NB4 (cell line): ENCODE results near the gene PCDHGA12.
"Not testable (repeated sequence)": the region's sequence is repeated elsewhere in the genome, so short reads cannot be mapped to it uniquely, and the experiment has no call there.

Experiments used
- DNase-seq: peaks from one replicate; pipeline ENCODE4 v3.0.0; 2010; ENCODE audit warnings: low read depth
- H3K4me3 ChIP-seq: one replicate; pipeline ENCODE4 v1.5.1; 2011; ENCODE audit warnings: mild to moderate bottlenecking, low read depth, low read length, moderate library complexity
- MYC ChIP-seq: IDR thresholded peaks from 2 replicates; pipeline ENCODE4 v1.6.1; 2011; ENCODE audit warnings: low read depth, low read length
- POLR2A ChIP-seq: IDR thresholded peaks from 2 replicates; pipeline ENCODE4 v1.6.1; 2011; ENCODE audit warnings: mild to moderate bottlenecking; ENCODE audit not compliant: insufficient read length; ENCODE audit errors: extremely low read depth
- TF ChIP-seq, protein P1 (sequence below): IDR thresholded peaks from 2 replicates; pipeline ENCODE4 v1.6.1; 2011; ENCODE audit warnings: low read depth, low read length
- TF ChIP-seq, protein P2 (sequence below): IDR thresholded peaks from one replicate; pipeline ENCODE4 v1.5.1; 2012; ENCODE audit warnings: low read depth, low read length

Gene PCDHGA12

DNA sequence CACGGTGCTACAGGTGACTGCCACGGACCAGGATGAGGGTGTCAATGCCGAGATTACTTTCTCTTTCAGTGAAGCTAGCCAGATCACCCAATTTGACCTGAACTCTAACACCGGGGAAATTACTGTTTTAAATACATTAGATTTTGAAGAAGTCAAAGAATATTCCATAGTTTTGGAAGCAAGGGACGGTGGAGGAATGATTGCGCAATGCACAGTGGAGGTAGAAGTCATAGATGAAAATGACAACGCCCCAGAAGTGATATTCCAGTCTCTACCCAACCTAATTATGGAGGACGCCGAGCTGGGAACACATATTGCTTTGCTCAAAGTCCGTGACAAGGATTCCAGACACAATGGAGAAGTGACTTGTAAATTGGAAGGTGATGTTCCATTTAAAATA lies 41.6 kb upstream of the PCDHGA12 start:
- TF ChIP-seq POLR2A (no peak), MYC (no peak)
- TF ChIP-seq, protein P1, sequence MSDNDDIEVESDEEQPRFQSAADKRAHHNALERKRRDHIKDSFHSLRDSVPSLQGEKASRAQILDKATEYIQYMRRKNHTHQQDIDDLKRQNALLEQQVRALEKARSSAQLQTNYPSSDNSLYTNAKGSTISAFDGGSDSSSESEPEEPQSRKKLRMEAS: no peak
- TF ChIP-seq, protein P2, sequence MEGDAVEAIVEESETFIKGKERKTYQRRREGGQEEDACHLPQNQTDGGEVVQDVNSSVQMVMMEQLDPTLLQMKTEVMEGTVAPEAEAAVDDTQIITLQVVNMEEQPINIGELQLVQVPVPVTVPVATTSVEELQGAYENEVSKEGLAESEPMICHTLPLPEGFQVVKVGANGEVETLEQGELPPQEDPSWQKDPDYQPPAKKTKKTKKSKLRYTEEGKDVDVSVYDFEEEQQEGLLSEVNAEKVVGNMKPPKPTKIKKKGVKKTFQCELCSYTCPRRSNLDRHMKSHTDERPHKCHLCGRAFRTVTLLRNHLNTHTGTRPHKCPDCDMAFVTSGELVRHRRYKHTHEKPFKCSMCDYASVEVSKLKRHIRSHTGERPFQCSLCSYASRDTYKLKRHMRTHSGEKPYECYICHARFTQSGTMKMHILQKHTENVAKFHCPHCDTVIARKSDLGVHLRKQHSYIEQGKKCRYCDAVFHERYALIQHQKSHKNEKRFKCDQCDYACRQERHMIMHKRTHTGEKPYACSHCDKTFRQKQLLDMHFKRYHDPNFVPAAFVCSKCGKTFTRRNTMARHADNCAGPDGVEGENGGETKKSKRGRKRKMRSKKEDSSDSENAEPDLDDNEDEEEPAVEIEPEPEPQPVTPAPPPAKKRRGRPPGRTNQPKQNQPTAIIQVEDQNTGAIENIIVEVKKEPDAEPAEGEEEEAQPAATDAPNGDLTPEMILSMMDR: no peak
- DNase-seq: no peak
- no peak overlapping the region for H3K4me3 ChIP-seq

DNA sequence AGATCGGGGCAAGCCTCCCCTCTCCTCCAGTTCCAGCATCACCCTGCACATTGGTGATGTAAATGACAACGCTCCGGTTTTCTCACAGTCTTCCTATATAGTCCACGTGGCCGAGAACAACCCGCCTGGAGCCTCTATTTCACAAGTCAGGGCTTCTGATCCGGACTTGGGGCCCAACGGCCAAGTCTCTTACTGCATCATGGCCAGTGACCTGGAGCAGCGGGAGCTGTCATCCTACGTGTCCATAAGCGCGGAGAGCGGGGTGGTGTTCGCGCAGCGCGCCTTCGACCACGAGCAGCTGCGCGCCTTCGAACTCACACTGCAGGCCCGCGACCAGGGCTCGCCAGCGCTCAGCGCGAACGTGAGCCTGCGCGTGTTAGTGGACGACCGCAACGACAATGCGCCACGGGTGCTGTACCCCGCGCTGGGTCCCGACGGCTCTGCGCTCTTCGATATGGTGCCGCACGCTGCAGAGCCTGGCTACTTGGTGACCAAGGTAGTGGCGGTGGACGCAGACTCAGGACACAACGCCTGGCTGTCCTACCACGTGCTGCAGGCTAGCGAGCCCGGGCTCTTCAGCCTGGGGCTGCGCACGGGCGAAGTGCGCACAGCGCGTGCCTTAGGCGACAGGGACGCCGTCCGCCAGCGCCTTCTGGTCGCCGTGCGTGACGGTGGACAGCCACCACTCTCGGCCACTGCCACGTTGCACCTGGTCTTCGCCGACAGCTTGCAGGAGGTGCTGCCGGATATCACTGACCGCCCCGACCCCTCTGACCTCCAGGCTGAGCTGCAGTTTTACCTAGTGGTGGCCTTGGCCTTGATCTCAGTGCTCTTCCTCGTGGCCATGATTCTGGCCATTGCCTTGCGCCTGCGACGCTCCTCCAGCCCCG lies 40.9 kb upstream of the PCDHGA12 start:
- no peak overlapping the region for H3K4me3 ChIP-seq

DNA sequence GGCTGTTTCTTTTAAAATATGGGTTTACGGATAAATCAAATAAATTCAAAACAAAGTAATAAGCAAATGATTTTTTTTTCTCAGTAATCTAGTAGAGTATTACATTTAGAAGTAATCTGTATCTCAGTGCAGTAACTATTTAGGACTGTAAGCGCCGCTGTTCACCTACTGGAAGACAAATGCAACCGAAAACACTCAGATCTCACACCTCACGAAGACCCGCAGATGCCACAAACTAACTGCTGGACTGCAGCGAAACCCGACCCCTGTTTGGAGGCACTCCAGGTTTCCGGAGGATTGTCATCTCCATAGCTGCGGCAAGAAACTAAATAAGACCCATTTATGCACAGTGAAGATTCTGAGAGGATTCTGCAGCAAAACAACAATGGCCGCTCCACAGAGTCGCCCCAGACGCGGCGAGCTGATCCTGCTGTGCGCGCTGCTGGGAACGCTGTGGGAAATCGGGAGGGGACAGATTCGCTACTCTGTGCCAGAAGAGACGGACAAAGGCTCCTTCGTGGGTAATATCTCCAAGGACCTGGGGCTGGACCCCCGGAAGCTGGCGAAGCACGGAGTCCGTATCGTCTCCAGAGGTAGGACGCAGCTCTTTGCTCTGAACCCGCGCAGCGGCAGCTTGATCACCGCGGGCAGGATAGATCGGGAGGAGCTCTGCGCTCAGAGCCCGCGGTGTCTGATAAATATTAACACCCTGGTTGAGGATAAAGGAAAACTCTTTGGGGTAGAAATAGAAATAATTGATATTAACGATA lies 37.7 kb upstream of the PCDHGA12 start, which contains the start of gene PCDHGA8:
Gene PCDHGA8 (plus strand): TSS at position 205 of the 770 bp plus-strand sequence. CDS start 181 bp downstream, at position 386.
- peak; percentile 29 for DNase-seq
- TF ChIP-seq, protein P1: no peak
- TF ChIP-seq, protein P2: no peak
- TF ChIP-seq POLR2A (no peak), MYC (no peak)
- no peak within 1 kb of the TSS for H3K4me3 ChIP-seq

More for the DNA sequence above, 40.9 kb upstream of the PCDHGA12 start:
- TF ChIP-seq, protein P1: no peak
- TF ChIP-seq POLR2A (no peak), MYC (no peak)
- TF ChIP-seq, protein P2: no peak
- no peak for DNase-seq

DNA sequence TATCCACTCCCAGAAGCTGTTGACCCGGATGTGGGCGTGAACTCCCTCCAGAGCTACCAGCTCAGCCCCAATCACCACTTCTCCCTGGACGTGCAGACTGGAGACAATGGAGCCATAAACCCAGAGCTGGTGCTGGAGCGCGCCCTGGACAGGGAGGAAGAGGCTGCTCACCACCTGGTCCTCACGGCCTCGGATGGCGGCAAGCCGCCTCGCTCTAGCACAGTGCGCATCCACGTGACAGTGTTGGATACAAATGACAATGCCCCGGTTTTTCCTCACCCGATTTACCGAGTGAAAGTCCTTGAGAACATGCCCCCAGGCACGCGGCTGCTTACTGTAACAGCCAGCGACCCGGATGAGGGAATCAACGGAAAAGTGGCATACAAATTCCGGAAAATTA lies 37.0 kb upstream of the PCDHGA12 start:
- no peak overlapping the region for H3K4me3 ChIP-seq
- DNase-seq: no peak
- TF ChIP-seq MYC: no peak
- TF ChIP-seq, protein P1: no peak
- TF ChIP-seq, protein P2: no peak

DNA sequence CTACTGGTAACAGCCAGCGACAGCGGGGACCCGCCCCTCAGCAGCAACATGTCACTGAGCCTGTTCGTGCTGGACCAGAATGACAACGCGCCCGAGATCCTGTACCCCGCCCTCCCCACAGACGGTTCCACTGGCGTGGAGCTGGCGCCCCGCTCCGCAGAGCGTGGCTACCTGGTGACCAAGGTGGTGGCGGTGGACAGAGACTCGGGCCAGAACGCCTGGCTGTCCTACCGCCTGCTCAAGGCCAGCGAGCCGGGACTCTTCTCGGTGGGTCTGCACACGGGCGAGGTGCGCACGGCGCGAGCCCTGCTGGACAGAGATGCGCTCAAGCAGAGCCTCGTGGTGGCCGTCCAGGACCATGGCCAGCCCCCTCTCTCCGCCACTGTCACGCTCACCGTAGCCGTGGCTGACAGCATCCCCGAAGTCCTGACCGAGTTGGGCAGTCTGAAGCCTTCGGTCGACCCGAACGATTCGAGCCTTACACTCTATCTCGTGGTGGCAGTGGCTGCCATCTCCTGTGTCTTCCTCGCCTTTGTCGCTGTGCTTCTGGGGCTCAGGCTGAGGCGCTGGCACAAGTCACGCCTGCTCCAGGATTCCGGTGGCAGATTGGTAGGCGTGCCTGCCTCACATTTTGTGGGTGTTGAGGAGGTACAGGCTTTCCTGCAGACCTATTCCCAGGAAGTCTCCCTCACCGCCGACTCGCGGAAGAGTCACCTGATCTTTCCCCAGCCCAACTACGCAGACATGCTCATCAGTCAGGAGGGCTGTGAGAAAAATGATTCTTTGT lies 35.7 kb upstream of the PCDHGA12 start:
- not testable (repeated sequence) for H3K4me3 ChIP-seq

More for the DNA sequence above, 35.7 kb upstream of the PCDHGA12 start:
- DNase-seq: not testable (repeated sequence)
